Nucleus accumbens (tissue), 56 donors: ENCODE data around the gene TSPEAR.
"Not testable (repeated sequence)": the region's sequence is repeated elsewhere in the genome, so short reads cannot be mapped to it uniquely, and the experiment has no call there.

Experiments used
- DNase-seq, 56 donors: peaks; one replicate each; lab custom pipeline; 2025; lab: John Stamatoyannopoulos, UW

Gene TSPEAR

DNA sequence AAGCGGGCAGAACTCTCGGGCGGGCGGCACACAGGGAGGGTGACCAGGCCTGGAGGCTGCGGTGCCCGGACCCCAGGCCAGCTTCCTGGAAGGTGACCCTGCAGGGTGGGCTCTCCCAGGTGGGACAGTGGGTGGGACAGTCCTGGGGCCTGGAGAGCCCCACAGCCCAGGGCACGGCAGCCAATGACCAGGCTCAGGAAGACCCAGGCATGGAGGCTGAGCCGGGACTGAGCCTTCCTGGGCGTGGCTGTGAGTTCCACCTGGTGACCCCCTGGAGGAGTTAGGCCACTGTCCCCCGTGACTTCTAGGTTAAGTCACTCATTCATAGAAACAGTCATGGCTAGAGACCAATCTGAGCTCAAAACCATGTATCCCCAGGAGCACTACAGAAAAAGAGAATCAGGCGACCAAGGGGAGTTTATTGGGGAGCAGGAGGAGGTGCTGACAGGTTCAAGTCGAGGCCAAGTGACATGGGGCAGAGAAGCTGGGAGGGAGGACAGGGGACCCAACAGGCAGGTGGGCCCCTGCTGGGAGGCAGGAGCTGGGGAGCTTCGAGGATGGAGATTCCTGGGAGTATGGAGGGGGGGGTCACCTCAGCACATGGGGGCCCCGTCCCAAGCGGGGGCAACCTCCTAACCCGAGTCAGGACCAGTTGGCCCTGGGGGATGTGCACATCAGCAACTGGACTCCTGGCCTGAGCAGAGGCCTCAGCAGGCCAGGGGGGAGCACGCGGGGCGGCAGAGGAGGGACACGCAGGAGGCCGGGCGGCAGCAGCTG is 132.1 kb downstream of the TSPEAR start:
- DNase-seq: no peak

GRCh38 chr21:44578371-44579055 is 132.9 kb downstream of the TSPEAR start:
- DNase-seq: no peak

DNA sequence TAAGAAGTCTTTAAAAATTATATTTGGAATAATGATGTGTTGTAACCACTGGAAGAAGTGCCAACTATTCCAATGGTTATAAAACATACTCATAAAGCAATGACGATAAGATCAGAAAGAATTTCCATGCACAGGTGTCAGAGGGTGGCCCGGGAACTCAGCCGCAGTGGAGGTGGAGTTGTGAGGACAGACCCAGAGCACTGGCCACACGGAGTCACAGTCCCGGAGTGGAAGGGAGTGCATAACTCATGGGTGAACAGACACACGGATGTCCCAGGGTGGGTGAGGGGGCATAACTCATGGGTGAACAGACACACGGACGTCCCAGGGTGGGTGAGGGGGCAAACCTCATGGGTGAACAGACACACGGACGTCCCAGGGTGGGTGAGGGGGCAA is 135.3 kb downstream of the TSPEAR start:
- no peak for DNase-seq

DNA sequence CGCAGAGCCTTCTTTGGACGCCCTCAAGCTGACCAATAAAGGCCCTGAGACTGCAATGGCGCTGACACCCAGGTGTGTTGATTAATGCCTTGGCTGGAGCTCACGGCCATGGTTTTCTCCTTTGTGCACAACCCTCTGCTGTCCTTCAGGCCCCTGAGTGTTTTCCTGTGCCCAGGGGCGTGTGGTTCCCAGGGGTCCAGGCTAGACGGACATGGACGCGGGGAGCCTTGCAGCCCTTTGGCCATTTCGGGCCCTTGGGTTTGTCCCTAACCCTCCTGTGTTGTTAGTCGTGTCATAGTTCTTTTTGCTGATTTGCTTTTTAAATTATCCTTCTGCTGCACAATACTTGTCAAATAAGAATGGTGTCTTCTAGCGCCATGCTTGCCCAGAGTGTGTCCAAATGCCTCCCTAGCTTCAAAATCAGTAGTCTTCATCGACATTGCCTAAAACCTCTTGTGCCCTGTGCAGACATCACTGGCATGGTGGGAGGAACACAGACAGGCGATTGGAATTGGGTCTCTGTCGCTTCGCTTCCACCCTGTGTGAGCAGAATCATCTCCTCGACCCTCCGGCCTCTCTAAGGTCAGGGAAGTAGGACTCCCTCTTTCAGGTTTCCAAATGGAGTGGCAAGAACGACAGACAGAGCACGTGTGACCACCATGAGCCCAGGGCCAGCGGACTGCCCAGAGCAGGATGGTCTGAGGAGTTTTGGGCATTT is 135.9 kb downstream of the TSPEAR start:
- DNase-seq: no peak

DNA sequence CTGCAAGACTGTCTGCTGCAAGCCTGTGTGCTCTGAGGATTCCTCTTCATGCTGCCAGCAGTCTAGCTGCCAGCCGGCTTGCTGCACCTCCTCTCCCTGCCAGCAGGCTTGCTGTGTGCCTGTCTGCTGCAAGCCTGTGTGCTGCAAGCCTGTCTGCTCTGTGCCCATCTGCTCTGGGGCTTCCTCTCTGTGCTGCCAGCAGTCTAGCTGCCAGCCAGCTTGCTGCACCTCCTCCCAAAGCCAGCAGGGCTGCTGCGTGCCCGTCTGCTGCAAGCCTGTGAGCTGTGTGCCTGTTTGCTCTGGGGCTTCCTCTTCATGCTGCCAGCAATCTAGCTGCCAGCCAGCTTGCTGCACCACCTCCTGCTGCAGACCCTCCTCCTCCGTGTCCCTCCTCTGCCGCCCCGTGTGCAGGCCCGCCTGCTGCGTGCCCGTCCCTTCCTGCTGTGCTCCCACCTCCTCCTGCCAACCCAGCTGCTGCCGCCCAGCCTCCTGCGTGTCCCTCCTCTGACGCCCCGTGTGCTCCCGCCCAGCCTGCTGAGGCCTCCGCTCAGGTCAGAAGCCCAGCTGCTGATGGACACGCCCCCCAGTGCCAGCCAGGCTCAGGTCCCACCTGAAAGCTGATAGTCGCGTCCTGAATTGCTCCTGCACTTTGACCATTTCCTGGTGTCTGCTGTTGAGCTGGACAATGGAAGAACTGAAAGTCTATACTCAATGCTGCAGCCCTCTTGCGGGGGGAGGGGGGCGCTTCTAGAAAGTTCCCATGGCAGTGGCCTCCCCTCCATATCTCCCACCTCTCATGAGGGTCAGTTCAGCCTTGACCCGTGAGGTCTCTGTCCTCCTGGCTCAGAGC is 136.7 kb downstream of the TSPEAR start:
- DNase-seq: no peak

DNA sequence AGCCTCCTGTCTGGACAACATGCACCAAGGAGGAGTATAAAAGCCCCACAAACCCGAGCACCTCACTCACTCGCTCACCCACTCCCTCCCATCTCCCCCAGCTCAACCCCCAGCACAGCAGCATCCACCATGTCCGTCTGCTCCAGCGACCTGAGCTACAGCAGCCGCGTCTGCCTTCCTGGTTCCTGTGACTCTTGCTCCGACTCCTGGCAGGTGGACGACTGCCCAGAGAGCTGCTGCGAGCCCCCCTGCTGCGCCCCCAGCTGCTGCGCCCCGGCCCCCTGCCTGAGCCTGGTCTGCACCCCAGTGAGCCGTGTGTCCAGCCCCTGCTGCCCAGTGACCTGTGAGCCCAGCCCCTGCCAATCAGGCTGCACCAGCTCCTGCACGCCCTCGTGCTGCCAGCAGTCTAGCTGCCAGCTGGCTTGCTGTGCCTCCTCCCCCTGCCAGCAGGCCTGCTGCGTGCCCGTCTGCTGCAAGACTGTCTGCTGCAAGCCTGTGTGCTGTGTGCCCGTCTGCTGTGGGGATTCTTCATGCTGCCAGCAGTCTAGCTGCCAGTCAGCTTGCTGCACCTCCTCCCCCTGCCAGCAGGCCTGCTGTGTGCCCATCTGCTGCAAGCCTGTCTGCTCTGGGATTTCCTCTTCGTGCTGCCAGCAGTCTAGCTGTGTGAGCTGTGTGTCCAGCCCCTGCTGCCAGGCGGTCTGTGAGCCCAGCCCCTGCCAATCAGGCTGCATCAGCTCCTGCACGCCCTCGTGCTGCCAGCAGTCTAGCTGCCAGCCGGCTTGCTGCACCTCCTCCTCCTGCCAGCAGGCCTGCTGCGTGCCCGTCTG is 137.5 kb downstream of the TSPEAR start, which contains the start of gene KRTAP10-4:
KRTAP10-4 (plus strand) TSS at position 100 of the 827 bp plus-strand sequence; CDS start at position 130, 30 bp downstream.
- DNase-seq: not testable (repeated sequence)

- no peak for DNase-seq
Observed at GRCh38 chr21:44572959-44573583, 138.3 kb downstream of the TSPEAR start.

GRCh38 chr21:44571844-44572782 is 139.3 kb downstream of the TSPEAR start:
- DNase-seq: no peak

DNA sequence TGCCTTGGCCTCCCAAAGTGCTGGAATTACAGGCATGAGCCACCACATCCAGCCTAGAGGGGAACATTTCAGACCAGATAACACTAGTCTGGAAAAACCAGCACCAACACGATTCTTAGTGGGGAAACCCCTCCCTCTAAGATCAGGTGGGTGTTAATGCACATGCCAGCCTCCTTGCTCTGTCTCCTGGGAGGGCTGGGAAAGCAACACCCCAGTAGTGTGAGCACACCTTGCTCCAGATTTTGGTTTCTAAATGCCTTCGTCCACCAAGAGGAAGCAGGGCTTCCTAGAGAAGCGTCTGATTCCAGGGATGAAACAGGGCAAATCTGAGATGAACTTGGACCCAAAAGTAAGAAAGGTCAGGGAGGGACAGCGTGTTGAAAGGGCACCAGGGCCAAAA is 140.1 kb downstream of the TSPEAR start:
- no peak for DNase-seq

- DNase-seq: no peak
Observed at GRCh38 chr21:44569861-44570517, 141.4 kb downstream of the TSPEAR start.

- no peak for DNase-seq
Observed at GRCh38 chr21:44568667-44569556, 142.5 kb downstream of the TSPEAR start.

- no peak for DNase-seq
Observed at GRCh38 chr21:44568261-44568660, 143.1 kb downstream of the TSPEAR start.

DNA sequence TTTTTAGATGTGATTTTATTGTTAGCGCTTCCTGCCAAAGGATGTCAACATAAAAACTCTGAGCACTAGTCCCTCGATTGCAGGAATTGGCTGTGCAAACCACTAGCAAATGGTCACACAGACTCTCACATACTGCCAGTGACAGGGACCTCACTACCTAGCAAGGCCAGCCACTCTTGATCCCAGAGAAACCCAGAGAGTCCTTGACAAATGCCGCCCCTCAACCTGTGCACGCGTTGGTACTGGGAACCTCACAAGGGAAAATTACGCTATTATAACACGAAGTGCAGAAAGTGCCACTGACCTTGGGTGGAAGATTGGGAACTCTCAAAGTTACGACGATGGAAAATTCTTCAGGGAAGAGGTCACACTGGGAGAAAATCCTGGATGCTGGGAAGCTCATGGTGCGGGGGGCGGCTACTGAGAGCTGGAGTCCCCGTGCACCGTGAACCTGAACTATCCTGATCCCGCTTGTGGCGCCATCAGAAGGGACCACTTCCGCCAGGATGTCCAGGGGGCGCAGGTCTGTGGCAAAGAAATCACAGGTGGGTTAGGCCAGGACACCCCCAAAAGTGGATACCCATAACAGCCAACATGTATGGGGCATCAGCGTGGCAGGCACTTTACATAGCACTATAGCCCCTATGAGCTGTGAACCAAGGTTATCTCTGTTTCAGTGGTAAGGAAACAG is 143.7 kb downstream of the TSPEAR start:
- no peak for DNase-seq

DNA sequence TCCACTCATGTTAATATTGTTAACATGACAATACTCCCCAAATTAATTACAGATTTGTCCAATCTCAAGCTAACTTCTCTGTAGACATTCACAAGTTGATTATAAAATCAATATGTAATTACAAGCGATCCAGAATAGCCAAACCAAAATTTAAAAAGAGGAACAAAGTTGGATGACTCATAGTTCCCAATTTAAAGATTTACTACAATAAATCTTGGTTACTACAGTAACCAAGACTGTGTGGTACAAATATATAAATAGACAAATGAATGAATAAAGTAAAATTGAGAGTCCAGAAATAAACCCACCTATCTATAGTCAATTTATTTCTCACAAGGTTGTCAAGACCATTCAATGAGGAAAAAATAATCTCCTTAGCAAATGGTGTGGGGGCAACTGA is 145.0 kb downstream of the TSPEAR start:
- no peak for DNase-seq

DNA sequence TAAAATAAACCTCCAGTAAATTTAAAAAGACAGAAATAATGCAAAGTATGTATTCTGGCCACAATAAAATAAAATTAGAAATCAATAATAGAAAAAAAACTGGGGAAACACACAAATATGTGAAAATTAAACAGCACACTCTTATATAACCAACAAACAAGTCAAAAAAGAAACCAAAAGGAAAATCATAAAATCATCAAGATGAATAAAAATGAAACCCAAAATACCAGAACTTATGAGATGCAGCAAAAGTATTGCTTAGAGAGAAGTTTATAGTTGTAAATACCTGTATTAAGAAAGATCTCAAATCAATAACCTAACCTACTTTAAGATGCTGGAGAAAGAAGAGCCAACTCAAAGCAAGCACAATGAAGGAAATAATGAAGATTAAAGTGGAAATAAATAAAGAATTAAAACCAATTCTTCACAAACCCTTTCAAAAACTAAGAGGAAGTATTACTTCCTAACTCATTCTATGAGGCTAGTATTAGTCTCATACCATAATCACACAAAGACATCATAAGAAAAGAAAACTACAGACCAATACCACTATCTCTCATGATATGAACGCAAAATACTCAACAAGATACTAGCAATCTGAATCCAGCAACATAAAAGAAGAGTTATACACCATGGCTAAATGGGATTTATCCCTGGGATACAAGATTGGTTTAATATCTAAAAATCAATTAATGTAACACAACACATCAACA is 146.3 kb downstream of the TSPEAR start:
- DNase-seq: no peak
